PC-3 (cell line): ENCODE measurements around the gene RAN. TPM values are rescaled to one million over a fixed set of nuclear protein-coding genes. Genes with fewer than 3 reads are reported as not detected.

Experiments
- ATAC-seq: fragments of 200-7000 bp; cut with Tn5 transposase; 2 replicates; pipeline ENCODE4 v1.9.1; 2020; ENCODE audit warnings: mild to moderate bottlenecking, moderate library complexity
- BruUV-seq: library from RNA; stranded (reverse); fragments of 400-500 nt; replicated peaks from 2 replicates; lab custom pipeline; 2021; lab: Mats Ljungman, UMichigan
- CTCF ChIA-PET: fragments of 300-600 bp; sonication (Branson Sonifier 250); formaldehyde crosslinking; loops from one replicate; lab custom pipeline; 2022; ENCODE audit warnings: antibody characterized with exemption; lab: Charles Lee
- POLR2A ChIA-PET: fragments of 300-600 bp; sonication (Branson Sonifier 250); formaldehyde crosslinking; loops from one replicate; lab custom pipeline; 2022; ENCODE audit warnings: antibody characterized with exemption; ENCODE audit not compliant: unreplicated experiment; lab: Charles Lee
- DNase-seq: peaks from one replicate; pipeline ENCODE4 v3.0.0-alpha.2; 2015
- H2AFZ ChIP-seq: fragments of 300-600 bp; sonication (generic); 2 replicates; pipeline ENCODE4 v1.6.0; 2016; ENCODE audit warnings: antibody characterized with exemption, low read length
- H3F3A ChIP-seq: fragments of 300-600 bp; sonication (generic); one replicate; pipeline ENCODE4 v1.6.0; 2017; ENCODE audit warnings: antibody characterized with exemption, low read length, control low read depth, mild to moderate bottlenecking; ENCODE audit not compliant: unreplicated experiment
- H3K27ac ChIP-seq: fragments of 300-600 bp; sonication (generic); 2 replicates; pipeline ENCODE4 v1.5.1; 2016; ENCODE audit warnings: mild to moderate bottlenecking, low read length
- H3K27me3 ChIP-seq: fragments of 300-600 bp; sonication (generic); 2 replicates; pipeline ENCODE4 v1.6.1; 2016; ENCODE audit warnings: low read length, mixed read lengths
- H3K36me3 ChIP-seq: fragments of 300-600 bp; sonication (generic); 2 replicates; pipeline ENCODE4 v1.6.1; 2016; ENCODE audit warnings: low read depth, mixed run types, low read length, mixed read lengths
- H3K4me1 ChIP-seq: fragments of 300-600 bp; sonication (generic); 2 replicates; pipeline ENCODE4 v1.5.1; 2016; ENCODE audit warnings: low read length; ENCODE audit not compliant: insufficient read depth
- H3K4me2 ChIP-seq: fragments of 300-600 bp; sonication (generic); 2 replicates; pipeline ENCODE4 v1.6.0; 2016; ENCODE audit warnings: low read length
- H3K4me3 ChIP-seq: fragments of 300-600 bp; sonication (generic); 2 replicates; pipeline ENCODE4 v1.5.1; 2016; ENCODE audit warnings: mild to moderate bottlenecking, low read length, mixed read lengths
- H3K79me2 ChIP-seq: fragments of 300-600 bp; sonication (generic); 2 replicates; pipeline ENCODE4 v1.6.1; 2017; ENCODE audit warnings: low read length, mixed read lengths
- H3K9ac ChIP-seq: fragments of 300-600 bp; sonication (generic); 2 replicates; pipeline ENCODE4 v1.6.0; 2016; ENCODE audit warnings: mild to moderate bottlenecking, low read length
- H3K9me2 ChIP-seq: fragments of 300-600 bp; sonication (generic); replicated peaks from 2 replicates; pipeline ENCODE4 v1.6.1; 2016; ENCODE audit warnings: mixed run types, low read length, mixed read lengths
- H3K9me3 ChIP-seq: fragments of 300-600 bp; sonication (generic); 2 replicates; pipeline ENCODE4 v1.6.1; 2016; ENCODE audit warnings: low read length, mixed read lengths
- H4K20me1 ChIP-seq: fragments of 300-600 bp; sonication (generic); 2 replicates; pipeline ENCODE4 v1.6.1; 2016; ENCODE audit warnings: low read length, mixed read lengths
- EZH2 ChIP-seq: fragments of 300-600 bp; sonication (generic); IDR thresholded peaks from one replicate; pipeline ENCODE4 v1.6.1; 2017; ENCODE audit warnings: antibody characterized with exemption, mild to moderate bottlenecking, low read length; ENCODE audit not compliant: unreplicated experiment
- EZH2phosphoT487 ChIP-seq: fragments of 300-600 bp; sonication (generic); IDR thresholded peaks from 2 replicates; pipeline ENCODE4 v1.6.1; 2018; ENCODE audit warnings: mild to moderate bottlenecking, antibody characterized with exemption, low read length, borderline replicate concordance
- intact Hi-C: fragments of 100-400 bp; cut with micrococcal nuclease; formaldehyde crosslinking; loops from 2 replicates; pipeline ENCODE4 v1.9.0; 2023
- total RNA-seq: library from RNA; depleted of rRNA; stranded (reverse); fragments of >200 nt; gene quantifications from 2 replicates; pipeline ENCODE4 v1.2.3, GENCODE V29; 2014
- TF ChIP-seq, protein P1 (sequence below): fragments of 300-600 bp; sonication (generic); conservative IDR thresholded peaks from 2 replicates; pipeline ENCODE4 v1.5.1; 2017; ENCODE audit warnings: antibody characterized with exemption, low read depth, mild to moderate bottlenecking, low read length

RAN gene
- total RNA-seq, 1 experiment from 2014 or later, result 3,371 TPM

- DNase-seq (no peak), ATAC-seq (no peak)
- no peaks in the 10 kb centered on the region for H3K36me3 ChIP-seq
- CTCF ChIA-PET, result no interaction called here
- BruUV-seq, result no TSS peak
- no peaks in the 10 kb centered on the region for H3K4me1 ChIP-seq
- H3K9me3 ChIP-seq, result no peaks in the 10 kb centered on the region
- no peaks in the 10 kb centered on the region for H3K79me2 ChIP-seq
- no peaks in the 10 kb centered on the region for H4K20me1 ChIP-seq
- H3K27me3 ChIP-seq, result peaks cover 97% of the 10 kb centered on the region
- TF ChIP-seq EZH2 (peak; percentile 26), EZH2phosphoT487 (no peak)
- TF ChIP-seq, protein P1, sequence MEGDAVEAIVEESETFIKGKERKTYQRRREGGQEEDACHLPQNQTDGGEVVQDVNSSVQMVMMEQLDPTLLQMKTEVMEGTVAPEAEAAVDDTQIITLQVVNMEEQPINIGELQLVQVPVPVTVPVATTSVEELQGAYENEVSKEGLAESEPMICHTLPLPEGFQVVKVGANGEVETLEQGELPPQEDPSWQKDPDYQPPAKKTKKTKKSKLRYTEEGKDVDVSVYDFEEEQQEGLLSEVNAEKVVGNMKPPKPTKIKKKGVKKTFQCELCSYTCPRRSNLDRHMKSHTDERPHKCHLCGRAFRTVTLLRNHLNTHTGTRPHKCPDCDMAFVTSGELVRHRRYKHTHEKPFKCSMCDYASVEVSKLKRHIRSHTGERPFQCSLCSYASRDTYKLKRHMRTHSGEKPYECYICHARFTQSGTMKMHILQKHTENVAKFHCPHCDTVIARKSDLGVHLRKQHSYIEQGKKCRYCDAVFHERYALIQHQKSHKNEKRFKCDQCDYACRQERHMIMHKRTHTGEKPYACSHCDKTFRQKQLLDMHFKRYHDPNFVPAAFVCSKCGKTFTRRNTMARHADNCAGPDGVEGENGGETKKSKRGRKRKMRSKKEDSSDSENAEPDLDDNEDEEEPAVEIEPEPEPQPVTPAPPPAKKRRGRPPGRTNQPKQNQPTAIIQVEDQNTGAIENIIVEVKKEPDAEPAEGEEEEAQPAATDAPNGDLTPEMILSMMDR, result no peak
- intact Hi-C loops, result no loop called here
- no peak overlapping the region for H3K4me2 ChIP-seq
- H2AFZ ChIP-seq, result no peak overlapping the region
- H3K9ac ChIP-seq, result no peak overlapping the region
- H3K27ac ChIP-seq, result no peak overlapping the region
- no peaks in the 10 kb centered on the region for H3F3A ChIP-seq
- H3K9me2 ChIP-seq, result no peaks in the 10 kb centered on the region
- POLR2A ChIA-PET, result no interaction called here
- H3K4me3 ChIP-seq, result no peak overlapping the region
Observed at GRCh38 chr12:130922511-130922953, 50.7 kb downstream of the RAN start.

- no peaks in the 10 kb centered on the region for H3K79me2 ChIP-seq
- no peaks in the 10 kb centered on the region for H3K4me1 ChIP-seq
- no peak overlapping the region for H3K4me3 ChIP-seq
- TF ChIP-seq EZH2 (no peak), EZH2phosphoT487 (no peak)
- TF ChIP-seq, protein P1, result no peak
- peaks cover 97% of the 10 kb centered on the region for H3K27me3 ChIP-seq
- H3K9ac ChIP-seq, result no peak overlapping the region
- no peaks in the 10 kb centered on the region for H3K36me3 ChIP-seq
- no peaks in the 10 kb centered on the region for H3F3A ChIP-seq
- no peak for DNase-seq
- no peaks in the 10 kb centered on the region for H4K20me1 ChIP-seq
- no peak overlapping the region for H3K27ac ChIP-seq
- BruUV-seq, result no TSS peak
- no peak for ATAC-seq
- ChIA-PET POLR2A (no interaction called here), CTCF (no interaction called here)
- no peaks in the 10 kb centered on the region for H3K9me2 ChIP-seq
- no peak overlapping the region for H3K4me2 ChIP-seq
- H3K9me3 ChIP-seq, result no peaks in the 10 kb centered on the region
- intact Hi-C loops, result no loop called here
- H2AFZ ChIP-seq, result no peak overlapping the region
Observed at GRCh38 chr12:130924966-130925665, 53.2 kb downstream of the RAN start.

DNA sequence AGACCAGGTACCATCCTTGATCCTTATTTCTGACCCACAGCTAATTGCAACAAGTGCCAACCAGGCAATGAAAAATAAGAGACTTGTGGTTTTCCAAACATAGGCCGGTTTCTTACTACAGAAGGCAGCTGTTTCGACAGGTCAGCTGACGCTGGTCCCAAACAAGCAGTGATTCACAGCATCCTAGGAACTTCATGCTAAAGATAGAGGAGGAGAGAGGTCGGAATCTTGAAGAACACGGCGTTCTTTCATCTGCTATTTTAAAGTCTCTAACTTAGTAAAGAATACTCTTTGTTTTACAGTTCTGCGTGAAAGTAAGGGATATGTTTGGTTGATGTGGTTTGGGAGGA, 53.8 kb downstream of the RAN start:
- CTCF ChIA-PET, result no interaction called here
- BruUV-seq, result no TSS peak
- H3K27ac ChIP-seq, result no peak overlapping the region
- H3K4me3 ChIP-seq, result no peak overlapping the region
- H3K9me3 ChIP-seq, result no peaks in the 10 kb centered on the region
- no peak overlapping the region for H3K4me2 ChIP-seq
- TF ChIP-seq EZH2, result no peak
- no peak for TF ChIP-seq EZH2phosphoT487
- TF ChIP-seq, protein P1, result no peak
- ATAC-seq (no peak), DNase-seq (no peak)
- H3K36me3 ChIP-seq, result no peaks in the 10 kb centered on the region
- no peaks in the 10 kb centered on the region for H3F3A ChIP-seq
- POLR2A ChIA-PET, result no interaction called here
- H3K9ac ChIP-seq, result no peak overlapping the region
- intact Hi-C loops, result no loop called here
- H3K79me2 ChIP-seq, result no peaks in the 10 kb centered on the region
- no peaks in the 10 kb centered on the region for H3K4me1 ChIP-seq
- H3K9me2 ChIP-seq, result no peaks in the 10 kb centered on the region
- no peak overlapping the region for H2AFZ ChIP-seq
- no peaks in the 10 kb centered on the region for H4K20me1 ChIP-seq
- H3K27me3 ChIP-seq, result peaks cover 97% of the 10 kb centered on the region
